ENCODE measurements around the gene CNIH1. TPM values are rescaled to one million over a fixed set of nuclear protein-coding genes. Genes with fewer than 3 reads are reported as not detected.
A peak's percentile ranks its signal among the peaks of the same experiment; 100 is the strongest.

Gene CNIH1
- total and polyA plus RNA-seq, 11 donors, result 40.3 to 190 (median 94.5) TPM

- peaks cover 4 to 79% (median 51%) of the 10 kb centered on the region in 12 donors for H3K4me1 ChIP-seq
Measured at GRCh38 chr14:54435500-54435981, 5.6 kb downstream of the CNIH1 start.

GRCh38 chr14:54428527-54428926 is 12.6 kb downstream of the CNIH1 start:
- peaks cover 0 to 26% (median 12%) of the 10 kb centered on the region in 12 donors for H3K4me1 ChIP-seq
- ATAC-seq, result no peak
- H3K9me3 ChIP-seq, result no peaks in the 10 kb centered on the region
- 83 to 90% (median 86%) methylated on average over 2 of the region's 2 CpGs for WGBS, 4 donors
- TF ChIP-seq CTCF (IDR thresholded peaks at IDR 0.05) (no peak), POLR2A (IDR thresholded peaks at IDR 0.05) (no peak)
- peaks cover 0 to 87% (median 81%) of the 10 kb centered on the region in 9 donors for H3K36me3 ChIP-seq
- no peak for DNase-seq
- intact Hi-C loops (cut with DNase I), result no loop called here
- H3K27ac ChIP-seq, result peak overlapping the region in 9 of 12 donors; percentile 9 to 66 (median 50)
- no peaks in the 10 kb centered on the region for H3K27me3 ChIP-seq
- H3K4me3 ChIP-seq, result no peak overlapping the region

More at GRCh38 chr14:54435500-54435981, 5.6 kb downstream of the CNIH1 start:
- TF ChIP-seq POLR2A (IDR thresholded peaks at IDR 0.05) (no peak), CTCF (IDR thresholded peaks at IDR 0.05) (no peak)
- Histone ChIP-seq H3K4me3 (no peak overlapping the region), H3K27ac (peak overlapping the region in 8 of 12 donors; percentile 7 to 35 (median 16)), H3K27me3 (no peaks in the 10 kb centered on the region), H3K9me3 (no peaks in the 10 kb centered on the region), H3K36me3 (peaks cover 0 to 38% (median 14%) of the 10 kb centered on the region in 9 donors)
- intact Hi-C loops (cut with DNase I), result no loop called here
- WGBS, 4 donors, result 74 to 84% (median 80%) methylated on average over 4 of the region's 4 CpGs
- ATAC-seq, result no peak
- no peak for DNase-seq

GRCh38 chr14:54427871-54428270 is 13.3 kb downstream of the CNIH1 start:
- H3K4me1 ChIP-seq, result peaks cover 0 to 26% (median 6%) of the 10 kb centered on the region in 12 donors
- H3K27me3 ChIP-seq, result no peaks in the 10 kb centered on the region
- H3K27ac ChIP-seq, result peak overlapping the region in 10 of 12 donors; percentile 25 to 66 (median 56)
- no peak overlapping the region for H3K4me3 ChIP-seq
- DNase-seq, result no peak
- peak; percentile 85 to 93 (median 90) for ATAC-seq
- intact Hi-C loops (cut with DNase I), result no loop called here
- whole genome bisulfite sequencing, 4 donors, result 41 to 53% (median 49%) methylated on average over 3 of the region's 3 CpGs
- TF ChIP-seq CTCF (IDR thresholded peaks at IDR 0.05) (no peak), POLR2A (IDR thresholded peaks at IDR 0.05) (no peak)
- H3K9me3 ChIP-seq, result no peaks in the 10 kb centered on the region
- peaks cover 0 to 89% (median 84%) of the 10 kb centered on the region in 9 donors for H3K36me3 ChIP-seq

DNA sequence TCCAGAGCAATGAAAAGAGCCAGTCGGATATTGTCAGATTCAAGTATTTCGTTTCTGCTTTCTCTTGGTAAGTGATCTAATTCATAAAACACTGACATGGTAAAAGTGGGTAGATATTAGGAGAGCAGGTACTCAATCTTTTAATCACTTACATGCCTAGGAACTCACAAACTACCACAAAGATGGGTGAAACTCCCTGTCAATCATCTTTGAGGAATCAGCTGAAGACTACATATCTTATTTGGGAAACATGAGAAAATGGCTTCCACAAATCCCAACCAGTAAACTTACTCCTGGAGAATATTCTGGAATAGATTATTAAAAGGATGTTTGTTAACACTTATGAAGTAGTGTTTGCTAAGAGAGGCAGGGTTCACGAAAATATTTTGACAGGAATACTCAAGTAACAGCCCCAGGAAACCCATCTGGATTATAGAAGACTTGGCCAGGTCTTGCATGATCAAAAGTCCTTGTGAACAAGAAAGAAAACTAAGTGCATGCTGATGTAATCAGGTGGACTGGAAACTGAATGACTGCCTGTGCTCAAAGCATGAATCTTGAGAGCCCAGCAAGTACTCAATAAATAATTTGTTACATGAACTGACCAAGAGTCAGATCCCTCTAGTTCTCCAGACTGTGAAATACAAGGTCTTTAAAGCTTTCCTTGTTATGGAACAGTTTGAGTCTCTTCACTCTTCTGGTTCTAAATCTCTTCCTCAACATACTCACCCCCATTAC is 15.5 kb downstream of the CNIH1 start:
- intact Hi-C loops (cut with DNase I), result no loop called here
- Histone ChIP-seq H3K27ac (no peak overlapping the region), H3K9me3 (no peaks in the 10 kb centered on the region), H3K4me3 (no peak overlapping the region), H3K36me3 (peaks cover 0 to 84% (median 72%) of the 10 kb centered on the region in 9 donors), H3K27me3 (no peaks in the 10 kb centered on the region), H3K4me1 (peaks cover 0 to 13% (median 0%) of the 10 kb centered on the region in 12 donors)
- TF ChIP-seq CTCF (IDR thresholded peaks at IDR 0.05) (no peak), POLR2A (IDR thresholded peaks at IDR 0.05) (no peak)
- 89 to 94% (median 91%) methylated on average over 3 of the region's 3 CpGs for WGBS, 4 donors
- no peak for DNase-seq
- ATAC-seq, result no peak
